ENCODE measurements around the gene ZNF74.
"Not testable (repeated sequence)": the region's sequence is repeated elsewhere in the genome, so short reads cannot be mapped to it uniquely, and the experiment has no call there.

The ZNF74 gene

GRCh38 chr22:20376983-20377382, 17.0 kb upstream of the ZNF74 start:
- not testable (repeated sequence) for DNase-seq

GRCh38 chr22:20378110-20378509, 15.8 kb upstream of the ZNF74 start:
- DNase-seq: no peak

GRCh38 chr22:20378684-20379083, 15.3 kb upstream of the ZNF74 start:
- not testable (repeated sequence) for DNase-seq

- no peak for DNase-seq
Measured at GRCh38 chr22:20380486-20380885, 13.5 kb upstream of the ZNF74 start.

- DNase-seq: no peak
Measured at GRCh38 chr22:20383538-20383937, 10.4 kb upstream of the ZNF74 start.

GRCh38 chr22:20384171-20384570, 9.8 kb upstream of the ZNF74 start:
- DNase-seq: no peak

- DNase-seq: no peak
Measured at GRCh38 chr22:20384865-20385264, 9.1 kb upstream of the ZNF74 start.

- no peak for DNase-seq
Measured at GRCh38 chr22:20386336-20386735, 7.6 kb upstream of the ZNF74 start.

- no peak for DNase-seq
Measured at GRCh38 chr22:20386972-20387371, 7.0 kb upstream of the ZNF74 start.

GRCh38 chr22:20388200-20388599, 5.8 kb upstream of the ZNF74 start:
- DNase-seq: no peak

GRCh38 chr22:20389288-20389687, 4.7 kb upstream of the ZNF74 start:
- DNase-seq: no peak

GRCh38 chr22:20390394-20390907, 3.5 kb upstream of the ZNF74 start:
- no peak for DNase-seq

- DNase-seq: no peak
Measured at GRCh38 chr22:20391222-20391621, 2.7 kb upstream of the ZNF74 start.

GRCh38 chr22:20392365-20392881, 1.5 kb upstream of the ZNF74 start:
- DNase-seq: not testable (repeated sequence)

- DNase-seq: no peak
Measured at GRCh38 chr22:20392983-20393704, 807 bp upstream of the ZNF74 start.

GRCh38 chr22:20395181-20395906, 1.4 kb downstream of the ZNF74 start:
- DNase-seq: no peak

GRCh38 chr22:20395907-20396287, 1.9 kb downstream of the ZNF74 start:
- no peak for DNase-seq

- DNase-seq: no peak
Measured at GRCh38 chr22:20396639-20397038, 2.7 kb downstream of the ZNF74 start.

GRCh38 chr22:20397498-20397897, 3.5 kb downstream of the ZNF74 start:
- DNase-seq: no peak

- no peak for DNase-seq
Measured at GRCh38 chr22:20398420-20398819, 4.5 kb downstream of the ZNF74 start.

- DNase-seq: no peak
Measured at GRCh38 chr22:20399866-20400605, 6.1 kb downstream of the ZNF74 start.

GRCh38 chr22:20400606-20401375, 6.8 kb downstream of the ZNF74 start:
- no peak for DNase-seq
